ENCODE measurements around the gene L3MBTL4. TPM values are rescaled to one million over a fixed set of nuclear protein-coding genes. Genes with fewer than 3 reads are reported as not detected.

The L3MBTL4 gene
- total RNA-seq, 1 donor from 2014 or later, result 0.89 TPM

DNA sequence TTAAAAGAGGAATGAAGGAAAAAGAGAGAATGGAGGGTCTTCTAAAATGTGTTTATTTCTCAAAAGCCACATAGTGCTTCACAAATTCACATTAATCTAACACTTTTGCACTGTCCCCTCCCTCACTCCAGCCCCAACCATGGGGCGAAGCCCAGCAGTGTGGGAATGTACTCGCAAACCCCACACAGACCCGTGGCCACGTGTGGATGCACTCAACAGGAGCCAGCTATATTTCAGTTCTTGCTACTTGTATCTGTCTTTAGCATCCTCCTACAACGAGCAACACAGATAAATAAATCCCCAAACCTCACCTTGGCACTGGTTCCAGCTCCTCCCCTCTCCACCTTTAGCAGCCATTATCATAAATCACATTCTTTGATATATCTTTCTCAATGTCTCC, 427.5 kb downstream of the L3MBTL4 start:
- ATAC-seq, result no peak
- DNase-seq, result no peak

DNA sequence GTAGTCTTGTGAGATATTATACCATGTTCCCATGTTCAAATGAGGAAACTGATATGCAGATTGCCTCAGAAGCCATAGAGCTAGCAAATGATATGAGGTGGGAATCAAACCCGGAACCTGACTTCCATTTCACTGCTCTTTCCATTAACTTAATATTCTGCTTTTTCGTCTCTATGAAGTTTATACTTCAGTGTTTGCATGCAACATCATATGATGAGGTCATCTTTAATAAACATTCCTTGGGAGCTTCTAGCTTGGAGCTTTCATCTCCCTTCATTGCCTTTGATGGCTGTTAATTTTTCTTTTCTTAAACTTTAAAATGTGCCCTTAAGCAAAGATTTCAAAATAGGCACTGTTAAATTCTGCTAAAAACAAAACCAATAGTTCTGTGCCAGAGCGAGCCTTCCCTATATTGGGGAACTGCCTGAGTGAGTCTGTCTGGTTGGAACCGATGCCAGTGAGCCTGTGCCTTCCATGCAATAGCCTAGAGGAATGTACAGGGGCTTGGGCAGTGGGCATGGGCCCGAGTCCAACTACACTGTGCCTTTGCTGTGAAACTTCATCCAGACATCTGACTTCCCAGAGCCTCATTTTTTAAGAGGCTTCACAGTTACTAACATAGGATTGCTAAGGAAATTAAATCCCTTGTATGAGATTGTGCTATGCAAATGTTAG, 428.3 kb downstream of the L3MBTL4 start:
- intact Hi-C loops (cut with micrococcal nuclease), result no loop called here
- no peak for DNase-seq

More for the DNA sequence above, 427.5 kb downstream of the L3MBTL4 start:
- intact Hi-C loops (cut with micrococcal nuclease), result no loop called here

DNA sequence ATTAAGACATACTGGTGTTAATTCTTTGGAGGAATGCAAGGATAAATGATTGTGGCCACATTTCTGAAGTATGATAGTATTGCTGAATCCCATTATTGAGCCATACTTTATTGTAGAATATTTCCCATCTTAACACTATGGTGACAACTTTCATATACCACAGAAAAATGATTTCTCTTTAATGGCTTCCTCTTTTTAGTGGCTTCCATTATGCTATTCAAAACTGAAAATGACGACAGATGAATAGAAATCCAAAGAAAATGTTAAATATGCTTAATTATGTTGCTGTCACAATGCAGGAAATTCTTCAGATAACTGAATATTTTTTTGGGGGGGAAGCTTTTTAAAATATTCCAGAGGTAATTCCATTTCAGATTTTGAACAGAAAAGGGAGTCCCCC, 430.5 kb downstream of the L3MBTL4 start:
- DNase-seq (no peak), ATAC-seq (no peak)
- intact Hi-C loops (cut with micrococcal nuclease), result no loop called here

More for the DNA sequence above, 428.3 kb downstream of the L3MBTL4 start:
- no peak for ATAC-seq

DNA sequence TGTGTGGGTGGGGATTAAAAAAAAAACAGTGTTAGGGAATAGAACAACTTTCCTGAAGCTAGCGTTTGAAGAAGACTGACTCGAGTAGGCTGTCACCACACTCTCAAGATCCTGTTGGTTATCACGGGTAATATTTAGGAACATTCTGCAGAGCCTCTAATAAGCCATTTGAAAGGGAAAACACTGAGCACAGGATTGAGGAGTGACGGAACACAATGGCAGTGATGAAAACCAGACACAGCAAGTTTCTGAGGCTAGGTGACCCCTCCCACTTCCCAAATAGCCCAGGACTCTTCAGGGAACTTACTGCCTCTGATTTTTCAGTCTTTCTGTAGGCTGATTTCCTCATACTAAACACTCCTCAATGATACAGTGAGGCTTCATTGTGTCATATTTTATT, 431.2 kb downstream of the L3MBTL4 start:
- ATAC-seq, result peak; percentile 86
- intact Hi-C loops (cut with micrococcal nuclease), result no loop called here
- DNase-seq, result no peak

DNA sequence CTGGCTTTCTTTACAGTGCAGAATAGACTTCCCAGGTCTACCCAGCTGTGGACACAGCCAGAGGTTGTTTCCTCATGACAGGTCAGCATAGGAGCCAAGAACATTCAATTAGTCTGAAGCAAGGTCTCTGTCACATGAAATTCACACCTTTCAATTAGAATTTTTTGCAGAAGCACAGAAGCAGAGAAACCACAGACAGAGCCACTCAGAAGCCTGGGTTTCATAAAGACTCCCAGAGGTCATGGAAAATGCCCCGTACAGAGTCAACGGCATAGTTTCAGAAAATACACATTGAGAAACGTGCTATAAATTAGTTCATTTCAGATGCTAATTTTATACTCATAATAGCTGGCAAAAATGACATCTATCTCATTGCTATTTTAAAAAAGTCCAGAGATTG, 432.4 kb downstream of the L3MBTL4 start:
- no peak for DNase-seq
- intact Hi-C loops (cut with micrococcal nuclease), result no loop called here
- ATAC-seq, result no peak

DNA sequence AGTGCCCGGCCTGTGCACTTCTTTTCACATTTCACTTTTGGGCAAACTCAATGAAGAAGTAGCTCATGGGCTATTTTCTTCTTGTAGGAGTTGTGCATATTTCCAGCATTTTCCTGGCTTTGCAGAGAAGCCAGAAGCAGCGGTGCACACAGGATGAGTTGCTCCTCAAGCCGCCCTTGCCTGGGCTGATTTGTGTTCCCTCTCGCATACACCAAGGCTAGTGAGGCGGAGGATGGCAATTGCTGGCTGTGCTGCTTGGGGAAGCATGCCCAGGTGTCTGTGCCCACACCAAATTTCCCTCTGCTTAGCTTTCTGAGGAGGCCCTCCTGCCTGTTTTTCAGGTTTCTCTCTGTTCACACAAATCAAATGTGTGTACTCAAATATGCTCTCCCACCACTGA, 434.0 kb downstream of the L3MBTL4 start:
- intact Hi-C loops (cut with micrococcal nuclease), result no loop called here
- DNase-seq (no peak), ATAC-seq (no peak)

DNA sequence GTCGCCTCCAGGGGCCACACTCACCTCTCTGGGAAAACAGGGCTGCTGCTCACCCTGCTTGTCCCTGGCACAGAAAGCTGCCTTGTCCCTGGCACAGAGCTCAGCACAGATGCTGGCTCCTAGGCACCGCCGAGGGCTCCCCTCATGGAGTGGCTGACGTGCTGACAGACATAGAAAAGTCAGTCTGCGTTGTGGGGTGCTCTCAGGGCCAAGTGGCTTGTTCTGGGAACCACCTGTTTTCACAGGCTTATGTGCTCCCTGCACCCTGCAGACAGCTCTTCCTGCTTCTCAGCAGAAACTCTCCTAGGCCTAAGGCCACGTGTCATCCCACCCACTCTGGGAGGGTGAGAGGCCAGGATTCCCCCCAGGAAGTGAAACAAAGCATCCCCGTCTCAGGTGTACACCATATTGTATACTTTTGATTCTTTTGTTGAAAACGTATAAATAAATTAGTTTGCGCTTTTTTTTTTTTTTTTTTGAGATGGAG, 434.7 kb downstream of the L3MBTL4 start:
- DNase-seq, result peak; percentile 68

DNA sequence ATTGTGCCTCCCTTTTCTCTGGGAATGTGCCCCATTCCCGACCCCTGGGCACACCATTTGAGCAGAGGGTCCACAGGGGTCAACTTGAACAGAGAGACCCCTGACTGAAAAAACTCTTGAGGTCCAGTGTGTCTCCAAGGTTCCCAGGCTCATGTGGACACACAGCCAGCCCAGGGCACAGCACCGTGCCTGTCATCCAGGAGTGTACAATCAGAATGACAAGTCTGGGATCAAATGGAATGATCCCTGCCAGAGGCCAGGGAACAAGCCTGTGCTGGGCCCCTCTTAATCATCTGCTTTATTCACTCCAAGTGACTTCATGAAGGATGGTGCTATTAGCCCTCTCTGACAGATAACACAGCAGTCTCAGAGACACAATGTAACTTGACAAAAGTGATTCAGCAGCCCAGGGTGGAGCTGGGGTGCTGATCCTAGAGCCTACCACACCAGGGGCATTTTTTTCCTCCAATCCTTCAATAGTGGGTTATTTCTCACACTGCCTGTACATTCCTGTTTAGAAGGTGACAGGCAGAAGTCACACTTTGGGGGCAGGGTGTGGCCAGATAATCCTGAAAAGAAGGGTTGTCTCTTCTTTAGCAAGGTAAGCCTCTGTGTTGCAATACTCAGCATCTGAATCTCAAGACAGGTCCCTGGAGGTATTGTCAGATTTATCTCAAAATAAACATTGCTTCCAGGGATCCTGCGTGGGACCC, 435.4 kb downstream of the L3MBTL4 start:
- DNase-seq, result no peak
- no peak for ATAC-seq
- intact Hi-C loops (cut with micrococcal nuclease), result no loop called here

More for the DNA sequence above, 434.7 kb downstream of the L3MBTL4 start:
- peak; percentile 93 for ATAC-seq
- intact Hi-C loops (cut with micrococcal nuclease), result no loop called here

DNA sequence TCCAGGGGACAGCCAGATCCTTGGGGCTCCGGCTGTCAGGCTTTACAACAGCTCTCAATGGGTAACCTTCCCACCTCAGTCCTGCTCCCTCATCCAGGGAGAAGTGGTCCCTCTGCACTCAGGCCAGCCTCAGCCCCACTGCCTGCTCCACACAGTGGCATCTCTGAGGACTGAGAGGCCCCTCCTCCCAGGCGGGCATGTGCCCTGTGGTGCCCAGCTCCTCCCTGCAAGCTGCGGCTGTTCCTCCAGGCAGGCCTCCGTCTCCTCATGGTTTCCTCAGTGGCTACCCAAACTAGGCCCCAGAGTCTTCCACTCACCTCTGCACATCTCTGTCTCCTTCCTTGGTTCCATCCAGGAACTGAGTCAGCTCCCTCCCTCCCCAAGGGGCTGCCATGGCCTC, 437.7 kb downstream of the L3MBTL4 start:
- no peak for ATAC-seq
- intact Hi-C loops (cut with micrococcal nuclease), result no loop called here
- DNase-seq, result no peak

DNA sequence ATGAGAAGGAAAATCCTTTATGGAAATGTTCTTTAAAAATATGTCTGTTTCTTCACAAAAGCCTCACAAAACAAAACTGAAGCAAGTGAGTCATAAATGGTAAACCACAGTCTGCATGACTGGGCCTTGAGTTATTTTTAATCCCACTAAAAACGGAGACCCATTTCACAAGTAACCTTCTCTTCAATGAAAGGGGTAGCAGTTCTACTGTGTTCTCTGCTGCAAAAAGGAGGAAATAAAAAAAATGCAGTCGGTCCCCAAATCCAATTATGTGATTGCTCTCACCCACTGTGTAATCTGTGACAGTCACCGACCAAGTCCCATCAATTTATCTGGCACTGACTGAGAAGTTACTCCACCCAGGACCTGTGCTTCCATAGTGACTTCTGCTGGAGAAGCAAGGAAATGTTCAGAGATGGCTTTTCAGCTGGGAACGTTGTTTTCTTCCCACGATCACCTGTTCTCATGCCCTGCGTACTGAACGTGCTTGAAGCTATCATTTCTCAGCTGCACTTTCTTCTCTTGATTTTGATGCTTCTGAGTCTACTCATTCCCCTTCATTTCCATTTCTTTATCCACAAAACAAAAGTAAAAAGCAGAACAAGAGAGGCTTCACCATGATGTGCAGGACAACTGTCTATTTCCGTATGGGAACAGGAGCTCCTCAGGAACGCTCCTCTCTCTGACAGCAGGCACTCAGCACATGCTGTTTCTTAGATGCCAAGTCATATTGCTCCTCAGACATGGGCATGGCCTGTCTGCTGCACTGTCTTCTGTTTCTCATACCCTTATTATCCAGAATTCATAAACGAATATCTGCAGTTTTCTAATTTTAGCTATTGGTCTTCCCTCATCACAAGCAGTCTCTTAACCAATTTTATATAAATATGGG, 439.4 kb downstream of the L3MBTL4 start:
- intact Hi-C loops (cut with micrococcal nuclease), result no loop called here
- DNase-seq (no peak), ATAC-seq (no peak)

DNA sequence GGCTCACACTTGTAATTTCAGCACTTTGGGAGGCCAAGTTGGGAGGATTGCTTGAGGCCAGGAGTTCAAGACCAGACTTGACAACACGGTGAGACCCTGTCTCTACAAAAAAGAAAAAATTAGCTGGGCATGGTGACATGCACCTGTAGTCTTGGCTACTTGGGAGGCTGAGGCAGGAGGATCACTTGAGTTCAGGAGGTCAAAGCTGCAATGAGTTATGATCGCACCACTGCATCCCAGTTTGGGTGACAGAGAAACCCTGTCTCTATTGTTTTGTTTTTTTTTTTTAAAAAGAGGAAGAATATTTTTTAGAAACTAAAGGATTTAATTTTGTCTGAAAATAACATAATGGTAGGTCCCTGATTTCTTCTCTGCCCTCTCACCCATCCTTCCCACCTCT, 440.0 kb downstream of the L3MBTL4 start:
- intact Hi-C loops (cut with micrococcal nuclease), result no loop called here
- DNase-seq (no peak), ATAC-seq (no peak)

DNA sequence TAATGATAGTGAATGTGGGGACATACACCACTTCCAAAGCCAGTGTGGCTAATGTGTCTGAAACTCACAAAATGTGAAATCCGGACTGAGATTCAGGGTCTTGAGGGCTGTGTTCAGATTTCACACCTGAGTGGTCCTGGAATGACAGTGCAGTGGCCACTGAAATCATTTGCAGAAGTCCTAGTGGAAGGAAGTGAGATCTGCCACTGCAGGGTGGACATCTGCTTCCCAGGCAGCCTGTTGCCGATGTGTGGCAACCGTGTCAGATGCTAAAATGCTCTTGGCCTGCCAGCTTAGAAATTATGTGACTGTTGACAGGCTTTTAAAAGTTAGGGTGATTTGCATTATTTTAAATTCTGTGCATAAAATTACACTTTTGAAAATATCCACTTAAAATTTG, 441.6 kb downstream of the L3MBTL4 start:
- no peak for ATAC-seq
- DNase-seq, result no peak
- intact Hi-C loops (cut with micrococcal nuclease), result no loop called here

DNA sequence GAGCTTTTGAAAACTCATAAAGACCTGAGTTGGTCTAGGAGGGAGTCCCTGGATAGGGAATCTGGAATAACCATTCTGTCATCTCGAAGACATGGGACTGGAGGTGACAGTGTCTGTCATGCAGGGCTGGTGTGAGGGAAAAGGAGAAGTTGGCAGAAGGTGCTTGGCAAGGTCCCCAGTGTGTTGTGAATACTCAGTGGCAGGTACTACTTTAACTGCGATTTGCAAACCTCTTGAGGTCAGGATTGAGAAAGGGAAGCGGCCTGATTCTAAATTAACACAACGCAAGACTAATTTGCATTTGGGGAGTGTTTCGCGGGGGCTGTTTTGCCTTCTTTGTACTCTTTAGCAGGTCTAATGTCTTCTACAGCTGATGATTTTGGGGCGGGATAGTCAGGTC, 442.4 kb downstream of the L3MBTL4 start:
- peak; percentile 98 for ATAC-seq
- intact Hi-C loops (cut with micrococcal nuclease), result no loop called here
- DNase-seq, result peak; percentile 70

DNA sequence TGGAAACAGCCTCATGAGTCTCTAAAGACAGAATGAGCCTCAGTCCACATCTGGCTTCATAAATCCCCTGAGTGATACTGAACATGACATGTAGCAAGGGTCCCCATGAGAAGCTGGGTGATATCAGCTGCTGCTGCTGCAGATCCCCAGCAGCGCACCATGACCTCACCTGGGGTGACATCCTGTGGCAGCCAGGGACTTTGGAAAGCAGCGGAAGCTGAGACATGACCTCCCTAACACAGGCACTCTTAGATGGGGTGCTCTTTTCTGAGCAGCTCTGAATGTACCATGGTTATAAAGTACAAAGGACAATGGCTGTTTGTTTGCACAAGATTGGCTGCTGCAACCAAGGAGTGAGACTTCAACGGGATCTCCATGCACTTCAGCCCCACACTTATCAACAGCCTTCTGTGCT, 444.7 kb downstream of the L3MBTL4 start:
- ATAC-seq (no peak), DNase-seq (no peak)
- intact Hi-C loops (cut with micrococcal nuclease), result no loop called here

DNA sequence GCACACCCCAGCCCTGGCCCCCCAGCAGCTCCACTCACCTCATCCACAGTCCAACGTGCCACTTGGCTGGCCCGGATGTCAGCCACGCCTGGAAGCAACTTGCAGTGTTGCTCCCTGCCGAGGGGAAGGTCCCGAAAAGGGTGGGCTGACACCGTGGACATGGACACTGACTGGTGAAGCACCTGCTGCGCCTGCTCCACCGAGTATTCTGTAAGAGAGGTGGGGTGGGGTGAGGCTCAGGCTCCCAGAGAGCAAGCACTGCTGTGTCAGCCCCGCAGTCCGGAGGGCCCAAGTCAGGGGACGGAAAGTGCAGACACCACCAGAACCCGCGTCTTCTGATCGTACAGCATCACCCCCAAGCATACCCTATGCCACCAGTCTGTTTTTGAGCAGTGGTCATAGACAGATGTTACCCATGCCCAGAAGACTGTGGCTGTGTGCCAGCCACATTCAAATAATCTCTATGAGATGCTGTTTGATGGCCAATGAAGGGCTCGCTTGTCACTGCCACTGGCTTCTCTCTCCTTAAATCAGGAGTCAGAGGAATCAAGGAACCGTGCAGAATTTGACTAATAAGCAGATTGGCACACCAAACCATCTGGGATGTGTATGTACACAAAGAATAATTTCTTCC, 445.2 kb downstream of the L3MBTL4 start:
- no peak for DNase-seq
- ATAC-seq, result no peak
- intact Hi-C loops (cut with micrococcal nuclease), result no loop called here

DNA sequence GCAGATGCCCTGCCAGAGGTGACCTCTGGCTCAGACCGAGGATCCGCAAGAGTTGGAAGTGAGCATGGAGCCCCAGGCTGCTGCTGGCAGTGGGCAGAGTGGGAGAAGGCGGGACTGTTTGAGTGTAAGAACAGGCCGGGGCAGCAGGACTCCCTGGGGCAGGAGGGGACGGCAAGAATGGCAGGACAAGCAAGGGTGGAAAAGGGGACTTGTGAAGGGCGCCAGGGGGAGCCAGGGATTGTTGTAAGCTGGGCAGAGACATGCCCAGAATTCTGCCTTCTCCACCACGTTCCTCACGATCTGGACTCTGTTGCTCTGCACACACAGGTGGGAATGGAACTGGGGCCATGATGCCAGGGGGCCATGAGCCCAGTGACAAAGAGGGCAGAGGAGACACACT, 447.0 kb downstream of the L3MBTL4 start:
- intact Hi-C loops (cut with micrococcal nuclease), result no loop called here
- ATAC-seq, result no peak
- no peak for DNase-seq

DNA sequence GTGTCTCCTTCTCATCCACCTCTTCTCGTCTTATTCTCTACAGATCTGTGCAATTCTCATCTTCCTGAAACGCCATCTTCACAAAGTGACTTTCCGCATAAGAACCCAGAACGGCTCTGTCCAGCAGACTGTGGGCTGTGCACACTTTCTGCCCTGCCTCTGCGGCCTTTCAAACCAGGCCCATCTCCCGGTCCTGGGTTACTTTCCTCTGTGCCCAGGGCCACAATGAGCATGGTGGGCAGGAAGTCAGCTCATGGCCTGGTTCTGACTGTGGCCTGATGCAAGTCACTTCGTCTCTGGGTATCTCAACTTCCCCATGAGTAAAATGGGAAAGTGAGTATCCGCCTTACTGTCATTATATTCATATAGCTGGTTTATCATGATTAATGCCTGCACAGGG, 447.7 kb downstream of the L3MBTL4 start:
- DNase-seq, result no peak
- ATAC-seq, result no peak
- intact Hi-C loops (cut with micrococcal nuclease), result no loop called here

DNA sequence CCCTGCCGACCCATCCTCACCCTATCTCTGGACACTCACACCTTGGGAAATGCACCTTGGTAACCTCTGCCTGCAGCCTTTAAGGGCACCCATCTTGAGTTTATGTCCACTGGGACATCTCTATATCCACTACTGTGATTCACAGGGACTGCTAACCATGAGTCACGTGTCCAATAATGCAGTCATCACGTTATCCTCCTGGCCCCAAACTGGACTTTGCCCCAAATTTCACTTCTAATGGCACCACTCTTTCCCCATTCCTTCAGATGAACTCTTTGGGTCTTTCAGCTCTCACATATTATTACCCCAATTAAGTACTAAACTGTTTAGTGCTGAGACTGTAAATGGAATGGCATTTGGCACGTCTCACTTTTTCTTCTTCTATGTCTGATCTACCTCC, 448.2 kb downstream of the L3MBTL4 start:
- intact Hi-C loops (cut with micrococcal nuclease), result no loop called here
- no peak for ATAC-seq
- DNase-seq, result no peak

DNA sequence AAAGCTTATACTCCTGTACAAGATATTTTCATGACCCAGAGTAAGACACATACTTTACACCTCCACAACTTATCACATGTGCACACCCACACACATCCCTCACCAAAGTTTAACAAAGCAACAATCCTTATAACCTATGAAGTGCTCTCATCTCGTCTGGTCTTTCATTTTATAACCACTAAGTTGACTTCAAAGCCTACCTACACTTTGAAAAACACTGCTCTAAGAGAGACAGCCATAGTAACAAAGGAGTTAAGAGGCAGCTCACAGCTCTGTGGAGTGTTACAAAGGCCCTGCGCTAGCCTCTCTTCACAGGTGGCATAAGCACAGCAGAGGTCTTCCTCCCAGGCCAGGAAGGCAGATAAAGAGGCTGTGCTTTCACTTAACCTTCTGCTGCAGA, 449.7 kb downstream of the L3MBTL4 start:
- DNase-seq (no peak), ATAC-seq (no peak)
- intact Hi-C loops (cut with micrococcal nuclease), result no loop called here

Data from left ventricle myocardium superior (tissue), 1 donor.